GM23338 (cell line): ENCODE results near the gene BRAP. TPM values are rescaled to one million over a fixed set of nuclear protein-coding genes. Genes with fewer than 3 reads are reported as not detected.

Experiments used
- ATAC-seq: fragments of 200-7000 bp; cut with Tn5 transposase; 3 replicates; pipeline ENCODE4 v1.9.1; 2020
- DNase-seq: peaks from one replicate; pipeline ENCODE4 v3.0.0-alpha.2; 2015; ENCODE audit warnings: low spot score
- H2AFZ ChIP-seq: fragments of 200-600 bp; sonication (generic); 2 replicates; pipeline ENCODE4 v1.8.0; 2016; ENCODE audit warnings: antibody characterized with exemption, mild to moderate bottlenecking, moderate library complexity
- H3F3A ChIP-seq: fragments of 200-600 bp; sonication (generic); replicated peaks from 2 replicates; pipeline ENCODE4 v1.8.0; 2017; ENCODE audit warnings: antibody characterized with exemption, mixed run types, low read depth
- H3K27ac ChIP-seq: fragments of 200-600 bp; sonication (generic); 2 replicates; pipeline ENCODE4 v1.6.1; 2016; ENCODE audit warnings: low read depth
- H3K27me3 ChIP-seq: fragments of 200-600 bp; sonication (generic); 2 replicates; pipeline ENCODE4 v1.8.0; 2016; ENCODE audit warnings: mild to moderate bottlenecking, mixed run types, moderate library complexity; ENCODE audit not compliant: insufficient read depth
- H3K36me3 ChIP-seq: fragments of 200-600 bp; sonication (generic); 2 replicates; pipeline ENCODE4 v1.8.0; 2016; ENCODE audit warnings: mild to moderate bottlenecking; ENCODE audit not compliant: insufficient read depth
- H3K4me1 ChIP-seq: fragments of 200-600 bp; sonication (generic); 2 replicates; pipeline ENCODE4 v1.8.0; 2016; ENCODE audit warnings: mild to moderate bottlenecking, moderate library complexity; ENCODE audit not compliant: insufficient read depth
- H3K4me2 ChIP-seq: fragments of 200-600 bp; sonication (generic); 2 replicates; pipeline ENCODE4 v1.7.1; 2017; ENCODE audit warnings: mixed run types
- H3K4me3 ChIP-seq: fragments of 200-600 bp; sonication (generic); 2 replicates; pipeline ENCODE4 v1.6.1; 2016; ENCODE audit warnings: mixed run types
- H3K79me2 ChIP-seq: fragments of 200-600 bp; sonication (generic); replicated peaks from 2 replicates; pipeline ENCODE4 v1.8.0; 2017; ENCODE audit warnings: mild to moderate bottlenecking; ENCODE audit not compliant: insufficient read depth
- H3K9me2 ChIP-seq: fragments of 200-600 bp; sonication (generic); 2 replicates; pipeline ENCODE4 v1.8.0; 2017; ENCODE audit not compliant: insufficient read depth
- H4K20me1 ChIP-seq: fragments of 200-600 bp; sonication (generic); replicated peaks from 2 replicates; pipeline ENCODE4 v1.8.0; 2017; ENCODE audit warnings: mild to moderate bottlenecking; ENCODE audit not compliant: insufficient read depth
- H3K27ac Mint-ChIP-seq: 2 replicates; pipeline ENCODE4 v1.8.0; 2020; ENCODE audit warnings: inconsistent platforms, mild to moderate bottlenecking, moderate library complexity, mixed read lengths
- H3K27me3 Mint-ChIP-seq: 3 replicates; pipeline ENCODE4 v1.8.0; 2022; ENCODE audit warnings: low read depth, mild to moderate bottlenecking, moderate library complexity, mixed read lengths, inconsistent platforms; ENCODE audit not compliant: insufficient read depth, poor library complexity
- H3K36me3 Mint-ChIP-seq: 3 replicates; pipeline ENCODE4 v1.8.0; 2021; ENCODE audit warnings: low read depth, mild to moderate bottlenecking, inconsistent platforms, moderate library complexity, mixed read lengths
- H3K4me1 Mint-ChIP-seq: 3 replicates; pipeline ENCODE4 v1.8.0; 2020; ENCODE audit warnings: mild to moderate bottlenecking, inconsistent platforms, mixed read lengths
- H3K4me3 Mint-ChIP-seq: 3 replicates; pipeline ENCODE4 v1.8.0; 2021; ENCODE audit warnings: moderate library complexity, mild to moderate bottlenecking, inconsistent platforms, mixed read lengths
- H3K9me3 Mint-ChIP-seq: 3 replicates; pipeline ENCODE4 v1.8.0; 2020; ENCODE audit warnings: moderate library complexity, mild to moderate bottlenecking, inconsistent platforms, mixed read lengths
- CREB1 ChIP-seq: fragments of 250-450 bp; sonication (Bioruptor Pico); IDR thresholded peaks from 2 replicates; pipeline ENCODE4 v1.5.0; 2020; ENCODE audit warnings: low read depth, mild to moderate bottlenecking, moderate library complexity
- EZH2 ChIP-seq: fragments of 200-600 bp; sonication (generic); IDR thresholded peaks from one replicate; pipeline ENCODE4 v1.8.0; 2017; ENCODE audit warnings: antibody characterized with exemption, mild to moderate bottlenecking, low read depth; ENCODE audit not compliant: unreplicated experiment
- JUNB ChIP-seq: IDR thresholded peaks from one replicate; pipeline ENCODE4 v1.6.1; 2016; ENCODE audit warnings: antibody characterized with exemption; ENCODE audit not compliant: unreplicated experiment
- POLR2AphosphoS5 ChIP-seq: IDR thresholded peaks from 2 replicates; pipeline ENCODE4 v1.6.1; 2016; ENCODE audit warnings: antibody characterized with exemption, low read depth
- ZNF114 ChIP-seq: fragments of 250-450 bp; sonication (Bioruptor Pico); IDR thresholded peaks from 2 replicates; pipeline ENCODE4 v1.5.0; 2020; ENCODE audit warnings: mild to moderate bottlenecking, moderate library complexity
- polyA plus RNA-seq: library from polyadenylated mRNA; unstranded; fragments of >200 nt; fragmentation: Nextera tagmentation; extraction: Ambion mirVana; gene quantifications from 2 replicates; pipeline ENCODE4 v1.2.1, GENCODE V29; 2016
- total RNA-seq: library from RNA; depleted of rRNA; stranded (reverse); fragments of >200 nt; shearing (Covaris generic); gene quantifications from 2 replicates; pipeline ENCODE4 v1.2.3, GENCODE V29; 2014
- TF ChIP-seq, protein P1 (sequence below): IDR thresholded peaks from 2 replicates; pipeline ENCODE4 v1.6.1; 2016; ENCODE audit warnings: antibody characterized with exemption
- TF ChIP-seq, protein P2 (sequence below): fragments of 250-450 bp; sonication (Bioruptor Pico); IDR thresholded peaks from 2 replicates; pipeline ENCODE4 v1.5.0; 2020; ENCODE audit warnings: mild to moderate bottlenecking, moderate library complexity

BRAP gene
- total and polyA plus RNA-seq, 2 experiments from 2014 or later = 14.9 to 19.4 TPM

DNA sequence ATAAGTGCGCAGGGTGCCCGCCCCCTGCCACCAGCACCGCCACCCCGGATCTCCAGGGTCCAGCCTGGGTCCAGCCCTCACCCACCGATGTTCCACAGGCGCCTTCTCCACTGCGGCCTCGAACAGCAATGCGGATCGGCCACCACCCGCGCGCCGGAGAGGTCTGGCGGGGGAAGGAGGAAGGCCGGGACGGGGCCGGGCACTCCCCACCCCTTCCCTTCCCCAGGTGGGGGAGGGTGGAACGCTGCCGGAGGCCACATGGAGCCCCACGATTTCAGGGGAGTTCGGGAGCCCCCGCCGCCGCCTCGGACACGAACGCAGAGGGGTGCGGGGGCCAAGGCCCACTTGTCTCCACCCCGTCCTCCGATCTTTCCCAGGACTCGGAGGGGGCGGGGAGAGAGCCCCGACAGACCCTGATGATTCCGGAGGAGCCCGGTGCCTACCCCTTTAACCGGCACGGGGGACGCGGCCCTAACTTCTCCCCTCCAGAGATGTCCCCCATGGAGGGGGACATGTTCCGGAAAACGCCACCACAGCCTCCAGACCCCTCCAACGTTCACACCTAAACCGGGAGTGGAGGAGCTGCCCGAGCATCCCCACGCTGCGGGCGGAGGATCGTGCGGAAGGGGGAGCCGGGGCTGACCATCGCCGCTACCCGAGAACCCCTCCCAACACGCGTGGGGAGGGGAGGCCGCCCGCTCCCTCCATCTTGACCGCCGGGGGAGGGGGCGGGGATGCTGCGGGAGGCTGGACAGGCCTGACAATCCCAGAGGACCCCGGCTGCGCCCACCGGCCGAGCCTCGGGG lies 87.7 kb downstream of the BRAP start:
- Histone ChIP-seq H3K27me3 (no peaks in the 10 kb centered on the region), H3K36me3 (no peaks in the 10 kb centered on the region), H3K4me3 (peak overlapping the region; percentile 84), H3F3A (peaks cover 11% of the 10 kb centered on the region; the same call in 1 of the 2 replicates), H3K27ac (peak overlapping the region; percentile 51), H3K79me2 (peaks cover 61% of the 10 kb centered on the region), H3K9me2 (no peaks in the 10 kb centered on the region), H2AFZ (0 out of 2 replicates have a peak overlapping the region, but pooled peaks have one; percentile 57), H4K20me1 (peaks cover 19% of the 10 kb centered on the region), H3K4me2 (peak overlapping the region; percentile 81), H3K4me1 (peaks cover 33% of the 10 kb centered on the region)
- H3K9me3 Mint-ChIP-seq = peaks cover 6% of the 10 kb centered on the region; the same call in 1 of the 3 replicates
- TF ChIP-seq CREB1 (CRISPR knock-in tag) (no peak), EZH2 (no peak), ZNF114 (CRISPR knock-in tag) (no peak), POLR2AphosphoS5 (peak; percentile 34; the same call in 1 of the 2 replicates), JUNB (no peak)
- TF ChIP-seq, protein P1, sequence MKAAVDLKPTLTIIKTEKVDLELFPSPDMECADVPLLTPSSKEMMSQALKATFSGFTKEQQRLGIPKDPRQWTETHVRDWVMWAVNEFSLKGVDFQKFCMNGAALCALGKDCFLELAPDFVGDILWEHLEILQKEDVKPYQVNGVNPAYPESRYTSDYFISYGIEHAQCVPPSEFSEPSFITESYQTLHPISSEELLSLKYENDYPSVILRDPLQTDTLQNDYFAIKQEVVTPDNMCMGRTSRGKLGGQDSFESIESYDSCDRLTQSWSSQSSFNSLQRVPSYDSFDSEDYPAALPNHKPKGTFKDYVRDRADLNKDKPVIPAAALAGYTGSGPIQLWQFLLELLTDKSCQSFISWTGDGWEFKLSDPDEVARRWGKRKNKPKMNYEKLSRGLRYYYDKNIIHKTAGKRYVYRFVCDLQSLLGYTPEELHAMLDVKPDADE = 0 out of 2 replicates have a peak, but pooled peaks have one; percentile 10
- H3K4me1 Mint-ChIP-seq = peaks cover 31% of the 10 kb centered on the region
- peak; percentile 70 for DNase-seq
- peaks cover 13% of the 10 kb centered on the region; the same call in 2 of the 3 replicates for H3K36me3 Mint-ChIP-seq
- H3K4me3 Mint-ChIP-seq = peak overlapping the region; percentile 93
- peak overlapping the region; percentile 86 for H3K27ac Mint-ChIP-seq
- H3K27me3 Mint-ChIP-seq = peaks cover 16% of the 10 kb centered on the region
- peak; percentile 30 for ATAC-seq

DNA sequence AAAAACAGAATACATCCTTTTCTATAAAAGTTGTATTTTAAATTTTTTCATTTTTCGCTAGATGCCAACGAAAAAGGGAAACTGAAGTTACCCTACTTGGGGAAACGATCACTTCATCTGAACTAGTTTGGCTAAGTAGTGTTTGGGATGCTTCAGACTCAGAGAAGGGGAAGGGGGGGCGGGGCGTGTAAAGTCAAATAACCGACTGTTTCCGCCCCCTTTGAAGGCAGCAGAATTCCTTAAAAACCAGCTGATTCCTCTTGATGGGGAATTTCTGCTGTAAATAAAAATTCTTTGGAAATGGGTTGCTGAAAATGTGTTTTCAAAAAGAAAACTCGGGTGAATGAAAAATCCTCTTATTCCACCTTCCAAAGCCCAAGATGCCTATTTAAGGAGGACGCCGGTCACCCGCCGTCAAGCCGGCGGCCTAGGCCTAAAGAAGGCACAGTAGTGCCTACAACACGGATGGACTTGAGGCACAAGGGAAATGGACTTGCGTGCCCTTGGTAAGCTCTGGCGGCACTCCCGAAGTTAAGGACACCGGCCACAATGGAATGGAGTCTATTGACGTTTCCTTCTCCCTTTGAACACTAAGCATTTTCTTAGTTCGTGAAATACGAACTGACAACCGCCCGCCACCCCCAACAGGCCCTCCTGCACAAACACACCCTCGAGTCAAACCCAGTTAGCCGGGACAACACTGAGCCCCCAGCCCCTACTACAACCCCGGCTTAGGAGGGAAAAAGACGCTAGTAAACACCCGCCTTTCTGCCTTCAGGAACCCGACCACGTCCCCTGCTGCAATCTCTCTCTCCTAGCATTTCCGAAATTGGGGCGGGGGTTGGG lies 88.5 kb downstream of the BRAP start:
- Mint-ChIP-seq H3K27ac (peak overlapping the region; percentile 86), H3K9me3 (peaks cover 4% of the 10 kb centered on the region; the same call in 1 of the 3 replicates), H3K4me3 (peak overlapping the region; percentile 93), H3K4me1 (peaks cover 31% of the 10 kb centered on the region), H3K27me3 (peaks cover 16% of the 10 kb centered on the region), H3K36me3 (peaks cover 10% of the 10 kb centered on the region; the same call in 2 of the 3 replicates)
- Histone ChIP-seq H3K27me3 (no peaks in the 10 kb centered on the region), H3F3A (peaks cover 11% of the 10 kb centered on the region; the same call in 1 of the 2 replicates), H3K36me3 (no peaks in the 10 kb centered on the region), H3K9me2 (no peaks in the 10 kb centered on the region), H3K4me2 (peak overlapping the region; percentile 81), H3K27ac (peak overlapping the region; percentile 51), H3K79me2 (peaks cover 69% of the 10 kb centered on the region), H3K4me1 (peaks cover 33% of the 10 kb centered on the region), H4K20me1 (peaks cover 19% of the 10 kb centered on the region), H3K4me3 (peak overlapping the region; percentile 84), H2AFZ (0 out of 2 replicates have a peak overlapping the region, but pooled peaks have one; percentile 57)
- ATAC-seq (peak; percentile 12), DNase-seq (peak; percentile 78)
- TF ChIP-seq EZH2 = no peak
- TF ChIP-seq, protein P2, sequence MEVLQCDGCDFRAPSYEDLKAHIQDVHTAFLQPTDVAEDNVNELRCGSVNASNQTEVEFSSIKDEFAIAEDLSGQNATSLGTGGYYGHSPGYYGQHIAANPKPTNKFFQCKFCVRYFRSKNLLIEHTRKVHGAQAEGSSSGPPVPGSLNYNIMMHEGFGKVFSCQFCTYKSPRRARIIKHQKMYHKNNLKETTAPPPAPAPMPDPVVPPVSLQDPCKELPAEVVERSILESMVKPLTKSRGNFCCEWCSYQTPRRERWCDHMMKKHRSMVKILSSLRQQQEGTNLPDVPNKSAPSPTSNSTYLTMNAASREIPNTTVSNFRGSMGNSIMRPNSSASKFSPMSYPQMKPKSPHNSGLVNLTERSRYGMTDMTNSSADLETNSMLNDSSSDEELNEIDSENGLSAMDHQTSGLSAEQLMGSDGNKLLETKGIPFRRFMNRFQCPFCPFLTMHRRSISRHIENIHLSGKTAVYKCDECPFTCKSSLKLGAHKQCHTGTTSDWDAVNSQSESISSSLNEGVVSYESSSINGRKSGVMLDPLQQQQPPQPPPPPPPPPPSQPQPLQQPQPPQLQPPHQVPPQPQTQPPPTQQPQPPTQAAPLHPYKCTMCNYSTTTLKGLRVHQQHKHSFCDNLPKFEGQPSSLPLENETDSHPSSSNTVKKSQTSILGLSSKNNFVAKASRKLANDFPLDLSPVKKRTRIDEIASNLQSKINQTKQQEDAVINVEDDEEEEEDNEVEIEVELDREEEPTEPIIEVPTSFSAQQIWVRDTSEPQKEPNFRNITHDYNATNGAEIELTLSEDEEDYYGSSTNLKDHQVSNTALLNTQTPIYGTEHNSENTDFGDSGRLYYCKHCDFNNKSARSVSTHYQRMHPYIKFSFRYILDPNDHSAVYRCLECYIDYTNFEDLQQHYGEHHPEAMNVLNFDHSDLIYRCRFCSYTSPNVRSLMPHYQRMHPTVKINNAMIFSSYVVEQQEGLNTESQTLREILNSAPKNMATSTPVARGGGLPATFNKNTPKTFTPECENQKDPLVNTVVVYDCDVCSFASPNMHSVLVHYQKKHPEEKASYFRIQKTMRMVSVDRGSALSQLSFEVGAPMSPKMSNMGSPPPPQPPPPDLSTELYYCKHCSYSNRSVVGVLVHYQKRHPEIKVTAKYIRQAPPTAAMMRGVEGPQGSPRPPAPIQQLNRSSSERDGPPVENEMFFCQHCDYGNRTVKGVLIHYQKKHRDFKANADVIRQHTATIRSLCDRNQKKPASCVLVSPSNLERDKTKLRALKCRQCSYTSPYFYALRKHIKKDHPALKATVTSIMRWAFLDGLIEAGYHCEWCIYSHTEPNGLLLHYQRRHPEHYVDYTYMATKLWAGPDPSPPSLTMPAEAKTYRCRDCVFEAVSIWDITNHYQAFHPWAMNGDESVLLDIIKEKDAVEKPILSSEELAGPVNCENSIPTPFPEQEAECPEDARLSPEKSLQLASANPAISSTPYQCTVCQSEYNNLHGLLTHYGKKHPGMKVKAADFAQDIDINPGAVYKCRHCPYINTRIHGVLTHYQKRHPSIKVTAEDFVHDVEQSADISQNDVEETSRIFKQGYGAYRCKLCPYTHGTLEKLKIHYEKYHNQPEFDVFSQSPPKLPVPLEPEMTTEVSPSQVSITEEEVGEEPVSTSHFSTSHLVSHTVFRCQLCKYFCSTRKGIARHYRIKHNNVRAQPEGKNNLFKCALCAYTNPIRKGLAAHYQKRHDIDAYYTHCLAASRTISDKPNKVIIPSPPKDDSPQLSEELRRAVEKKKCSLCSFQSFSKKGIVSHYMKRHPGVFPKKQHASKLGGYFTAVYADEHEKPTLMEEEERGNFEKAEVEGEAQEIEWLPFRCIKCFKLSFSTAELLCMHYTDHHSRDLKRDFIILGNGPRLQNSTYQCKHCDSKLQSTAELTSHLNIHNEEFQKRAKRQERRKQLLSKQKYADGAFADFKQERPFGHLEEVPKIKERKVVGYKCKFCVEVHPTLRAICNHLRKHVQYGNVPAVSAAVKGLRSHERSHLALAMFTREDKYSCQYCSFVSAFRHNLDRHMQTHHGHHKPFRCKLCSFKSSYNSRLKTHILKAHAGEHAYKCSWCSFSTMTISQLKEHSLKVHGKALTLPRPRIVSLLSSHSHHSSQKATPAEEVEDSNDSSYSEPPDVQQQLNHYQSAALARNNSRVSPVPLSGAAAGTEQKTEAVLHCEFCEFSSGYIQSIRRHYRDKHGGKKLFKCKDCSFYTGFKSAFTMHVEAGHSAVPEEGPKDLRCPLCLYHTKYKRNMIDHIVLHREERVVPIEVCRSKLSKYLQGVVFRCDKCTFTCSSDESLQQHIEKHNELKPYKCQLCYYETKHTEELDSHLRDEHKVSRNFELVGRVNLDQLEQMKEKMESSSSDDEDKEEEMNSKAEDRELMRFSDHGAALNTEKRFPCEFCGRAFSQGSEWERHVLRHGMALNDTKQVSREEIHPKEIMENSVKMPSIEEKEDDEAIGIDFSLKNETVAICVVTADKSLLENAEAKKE (CRISPR knock-in tag) = no peak
